LHCN-M2 (cell line): ENCODE measurements around the gene MALL. TPM values are rescaled to one million over a fixed set of nuclear protein-coding genes. Genes with fewer than 3 reads are reported as not detected.
"Not testable (repeated sequence)": the region's sequence is repeated elsewhere in the genome, so short reads cannot be mapped to it uniquely, and the experiment has no call there.

ENCODE experiments used
- DNase-seq: peaks from one replicate; pipeline ENCODE4 v3.0.0-alpha.2; 2012; ENCODE audit warnings: low read depth
- total RNA-seq: library from RNA; depleted of rRNA; stranded (reverse); fragments of >200 nt; gene quantifications from 2 replicates; pipeline ENCODE4 v1.2.3, GENCODE V29; 2014

Gene MALL
- total RNA-seq, 1 experiment from 2014 or later = not detected

- DNase-seq = no peak
Measured at GRCh38 chr2:110099038-110099425, 16.6 kb downstream of the MALL start.

- DNase-seq = no peak
Measured at GRCh38 chr2:110097506-110098220, 18.0 kb downstream of the MALL start.

- no peak for DNase-seq
Measured at GRCh38 chr2:110095994-110096633, 19.5 kb downstream of the MALL start.

- not testable (repeated sequence) for DNase-seq
Measured at GRCh38 chr2:110094884-110095534, 20.6 kb downstream of the MALL start.

- not testable (repeated sequence) for DNase-seq
Measured at GRCh38 chr2:110093924-110094323, 21.7 kb downstream of the MALL start.

GRCh38 chr2:110090164-110090563 lies 25.5 kb downstream of the MALL start:
- not testable (repeated sequence) for DNase-seq

GRCh38 chr2:110083757-110084156 lies 31.9 kb downstream of the MALL start:
- not testable (repeated sequence) for DNase-seq

GRCh38 chr2:110083162-110083561 lies 32.5 kb downstream of the MALL start:
- DNase-seq = not testable (repeated sequence)

- DNase-seq = not testable (repeated sequence)
Measured at GRCh38 chr2:110078104-110078503, 37.5 kb downstream of the MALL start.

- not testable (repeated sequence) for DNase-seq
Measured at GRCh38 chr2:110075896-110076295, 39.7 kb downstream of the MALL start.

- not testable (repeated sequence) for DNase-seq
Measured at GRCh38 chr2:110069869-110070268, 45.8 kb downstream of the MALL start.

GRCh38 chr2:110068153-110068552 lies 47.5 kb downstream of the MALL start:
- not testable (repeated sequence) for DNase-seq

GRCh38 chr2:110062332-110062731 lies 53.3 kb downstream of the MALL start:
- not testable (repeated sequence) for DNase-seq

GRCh38 chr2:110060550-110060949 lies 55.1 kb downstream of the MALL start:
- DNase-seq = not testable (repeated sequence)

GRCh38 chr2:110059694-110060358 lies 55.8 kb downstream of the MALL start:
- not testable (repeated sequence) for DNase-seq

GRCh38 chr2:110059009-110059693 lies 56.5 kb downstream of the MALL start:
- DNase-seq = not testable (repeated sequence)

- not testable (repeated sequence) for DNase-seq
Measured at GRCh38 chr2:110058034-110058433, 57.6 kb downstream of the MALL start.

- not testable (repeated sequence) for DNase-seq
Measured at GRCh38 chr2:110055819-110056408, 59.7 kb downstream of the MALL start.

GRCh38 chr2:110054521-110055407 lies 60.9 kb downstream of the MALL start:
- DNase-seq = peak; percentile 36

- not testable (repeated sequence) for DNase-seq
Measured at GRCh38 chr2:110053688-110054087, 61.9 kb downstream of the MALL start.
